ENCODE data around the gene DAB1.

DAB1 gene

DNA sequence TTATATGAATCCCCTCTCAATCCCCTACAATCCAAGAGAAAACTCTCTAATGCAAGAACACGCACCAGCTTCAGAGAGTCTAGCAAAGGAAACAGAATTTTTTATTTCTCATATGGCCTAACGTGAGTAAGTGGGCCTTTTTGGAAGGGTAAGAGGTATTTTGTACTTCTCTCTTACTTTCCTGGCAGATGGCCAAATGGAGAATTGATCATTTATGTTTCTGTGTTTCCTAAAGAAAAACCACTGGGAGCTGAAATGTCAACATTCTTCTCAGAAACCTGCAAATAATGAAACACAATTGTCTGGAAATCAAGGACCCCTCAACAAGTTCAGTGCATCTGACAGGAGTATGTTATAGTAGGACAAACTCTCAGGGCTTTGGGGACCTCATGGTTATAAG is 281.7 kb downstream of the DAB1 start:
- TF ChIP-seq, protein P1, sequence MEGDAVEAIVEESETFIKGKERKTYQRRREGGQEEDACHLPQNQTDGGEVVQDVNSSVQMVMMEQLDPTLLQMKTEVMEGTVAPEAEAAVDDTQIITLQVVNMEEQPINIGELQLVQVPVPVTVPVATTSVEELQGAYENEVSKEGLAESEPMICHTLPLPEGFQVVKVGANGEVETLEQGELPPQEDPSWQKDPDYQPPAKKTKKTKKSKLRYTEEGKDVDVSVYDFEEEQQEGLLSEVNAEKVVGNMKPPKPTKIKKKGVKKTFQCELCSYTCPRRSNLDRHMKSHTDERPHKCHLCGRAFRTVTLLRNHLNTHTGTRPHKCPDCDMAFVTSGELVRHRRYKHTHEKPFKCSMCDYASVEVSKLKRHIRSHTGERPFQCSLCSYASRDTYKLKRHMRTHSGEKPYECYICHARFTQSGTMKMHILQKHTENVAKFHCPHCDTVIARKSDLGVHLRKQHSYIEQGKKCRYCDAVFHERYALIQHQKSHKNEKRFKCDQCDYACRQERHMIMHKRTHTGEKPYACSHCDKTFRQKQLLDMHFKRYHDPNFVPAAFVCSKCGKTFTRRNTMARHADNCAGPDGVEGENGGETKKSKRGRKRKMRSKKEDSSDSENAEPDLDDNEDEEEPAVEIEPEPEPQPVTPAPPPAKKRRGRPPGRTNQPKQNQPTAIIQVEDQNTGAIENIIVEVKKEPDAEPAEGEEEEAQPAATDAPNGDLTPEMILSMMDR (conservative IDR thresholded peaks at IDR 0.05; ENCODE audit: control insufficient read depth, insufficient read depth, low read depth, low read length) = no peak
- DNase-seq (ENCODE audit: low read depth) = no peak
- no peak overlapping the region for H3K4me3 ChIP-seq (ENCODE audit: control insufficient read depth, low read depth, low read length)

GRCh38 chr1:57138432-57139078 is 285.3 kb downstream of the DAB1 start:
- DNase-seq (ENCODE audit: low read depth) = no peak
- H3K4me3 ChIP-seq (ENCODE audit: control insufficient read depth, low read depth, low read length) = no peak overlapping the region
- TF ChIP-seq, protein P1 (conservative IDR thresholded peaks at IDR 0.05; ENCODE audit: control insufficient read depth, insufficient read depth, low read depth, low read length) = no peak

- no peak overlapping the region for H3K4me3 ChIP-seq (ENCODE audit: control insufficient read depth, low read depth, low read length)
- TF ChIP-seq, protein P1 (conservative IDR thresholded peaks at IDR 0.05; ENCODE audit: control insufficient read depth, insufficient read depth, low read depth, low read length) = no peak
- DNase-seq (ENCODE audit: low read depth) = no peak
Measured at GRCh38 chr1:57137980-57138379, 285.9 kb downstream of the DAB1 start.

DNA sequence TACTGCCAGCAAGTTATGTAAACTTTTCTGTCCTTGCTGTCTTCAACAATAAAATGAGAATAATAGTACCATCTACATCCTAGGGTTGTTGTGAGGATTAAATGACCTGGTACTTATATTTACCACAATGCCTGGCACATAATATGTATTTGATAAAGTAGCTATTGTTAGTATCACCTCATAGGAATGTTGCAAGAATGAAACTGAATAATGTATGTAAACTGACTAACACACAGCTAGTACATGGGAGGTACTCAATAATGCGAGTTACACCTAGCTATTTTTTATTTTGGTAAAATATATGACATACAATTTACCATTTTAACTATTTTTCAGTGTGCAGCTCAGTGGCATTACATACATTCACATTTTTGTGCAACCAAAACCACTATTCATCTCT is 289.1 kb downstream of the DAB1 start:
- TF ChIP-seq, protein P1 (conservative IDR thresholded peaks at IDR 0.05; ENCODE audit: control insufficient read depth, insufficient read depth, low read depth, low read length) = no peak
- DNase-seq (ENCODE audit: low read depth) = no peak
- H3K4me3 ChIP-seq (ENCODE audit: control insufficient read depth, low read depth, low read length) = no peak overlapping the region

DNA sequence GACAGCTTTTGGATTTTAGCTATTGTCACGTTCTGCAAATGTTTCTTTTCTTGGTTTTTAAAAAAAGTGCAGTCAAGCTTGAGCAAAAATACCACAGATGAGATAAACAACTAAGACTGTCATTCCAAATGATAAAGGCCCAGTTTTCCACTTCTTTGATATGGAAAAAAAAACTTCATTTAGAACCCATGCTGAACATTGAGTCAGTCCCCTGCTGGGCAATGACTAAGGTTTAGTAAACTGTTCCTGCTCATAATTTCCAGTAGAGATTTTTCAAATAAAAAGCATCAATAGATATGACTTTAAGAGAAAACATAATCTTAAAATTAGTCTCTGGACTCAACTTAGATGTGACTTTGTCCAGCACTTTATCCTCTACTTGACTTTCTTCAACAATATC is 290.2 kb downstream of the DAB1 start:
- no peak overlapping the region for H3K4me3 ChIP-seq (ENCODE audit: control insufficient read depth, low read depth, low read length)
- TF ChIP-seq, protein P1 (conservative IDR thresholded peaks at IDR 0.05; ENCODE audit: control insufficient read depth, insufficient read depth, low read depth, low read length) = no peak
- peak; percentile 30 for DNase-seq (ENCODE audit: low read depth)

- peak; percentile 27 for DNase-seq (ENCODE audit: low read depth)
- H3K4me3 ChIP-seq (ENCODE audit: control insufficient read depth, low read depth, low read length) = no peak overlapping the region
- TF ChIP-seq, protein P1 (conservative IDR thresholded peaks at IDR 0.05; ENCODE audit: control insufficient read depth, insufficient read depth, low read depth, low read length) = no peak
Measured at GRCh38 chr1:57132993-57133622, 290.8 kb downstream of the DAB1 start.
